Measurements from ENCODE around the gene ENKD1. TPM values are rescaled to one million over a fixed set of nuclear protein-coding genes. Genes with fewer than 3 reads are reported as not detected.

ENKD1 gene
- polyA plus RNA-seq, 2 donors: 10.6 to 16.0 TPM

GRCh38 chr16:67659675-67660563 is 6.6 kb downstream of the ENKD1 start, which contains the start of gene ACD:
ACD (minus strand) TSS chr16:67660260; CDS start chr16:67660220, 40 bp downstream.
- peak within 1 kb of the TSS; percentile 88 to 91 for H3K27ac ChIP-seq (ENCODE audit: low read depth in 2 of 2, low read length in 1 of 2)
- no peaks in the 10 kb centered on the region for H3K9me3 ChIP-seq (ENCODE audit: control insufficient read depth in 2 of 2, insufficient read depth in 1 of 2, low read depth in 1 of 2, low read length in 1 of 2)
- peak within 1 kb of the TSS; percentile 66 to 85 for H3K4me3 ChIP-seq (ENCODE audit: low read depth in 1 of 2, low read length in 2 of 2)
- peaks cover 2 to 17% of the 10 kb centered on the region in 2 donors for H3K36me3 ChIP-seq (ENCODE audit: control insufficient read depth in 2 of 2, insufficient read depth in 2 of 2, low read length in 1 of 2)
- H3K27me3 ChIP-seq (ENCODE audit: control insufficient read depth in 1 of 2, insufficient read depth in 2 of 2, low read length in 2 of 2): no peaks in the 10 kb centered on the region
- WGBS, 2 donors: 0% methylated on average over 82 to 83 of the region's 83 CpGs
- H3K4me1 ChIP-seq (ENCODE audit: control insufficient read depth in 2 of 2, insufficient read depth in 2 of 2, low read length in 1 of 2): peaks cover 0 to 18% of the 10 kb centered on the region in 2 donors

GRCh38 chr16:67658849-67659674 is 7.5 kb downstream of the ENKD1 start:
- Histone ChIP-seq H3K27me3 (ENCODE audit: control insufficient read depth in 1 of 2, insufficient read depth in 2 of 2, low read length in 2 of 2) (peaks cover 0 to 5% of the 10 kb centered on the region in 2 donors), H3K4me3 (ENCODE audit: low read depth in 1 of 2, low read length in 2 of 2) (peak overlapping the region; percentile 66 to 85), H3K4me1 (ENCODE audit: control insufficient read depth in 2 of 2, insufficient read depth in 2 of 2, low read length in 1 of 2) (peaks cover 0 to 19% of the 10 kb centered on the region in 2 donors), H3K36me3 (ENCODE audit: control insufficient read depth in 2 of 2, insufficient read depth in 2 of 2, low read length in 1 of 2) (peaks cover 2 to 17% of the 10 kb centered on the region in 2 donors), H3K27ac (ENCODE audit: low read depth in 2 of 2, low read length in 1 of 2) (no peak overlapping the region), H3K9me3 (ENCODE audit: control insufficient read depth in 2 of 2, insufficient read depth in 1 of 2, low read depth in 1 of 2, low read length in 1 of 2) (no peaks in the 10 kb centered on the region)
- 33 to 35% methylated on average over 21 of the region's 21 CpGs for WGBS, 2 donors

- peaks cover 0 to 8% of the 10 kb centered on the region in 2 donors for H3K27me3 ChIP-seq (ENCODE audit: control insufficient read depth in 1 of 2, insufficient read depth in 2 of 2, low read length in 2 of 2)
- 92 to 93% methylated on average over 18 of the region's 18 CpGs for WGBS, 2 donors
- no peak overlapping the region for H3K4me3 ChIP-seq (ENCODE audit: low read depth in 1 of 2, low read length in 2 of 2)
- no peak overlapping the region for H3K27ac ChIP-seq (ENCODE audit: low read depth in 2 of 2, low read length in 1 of 2)
- H3K4me1 ChIP-seq (ENCODE audit: control insufficient read depth in 2 of 2, insufficient read depth in 2 of 2, low read length in 1 of 2): peaks cover 5 to 24% of the 10 kb centered on the region in 2 donors
- H3K36me3 ChIP-seq (ENCODE audit: control insufficient read depth in 2 of 2, insufficient read depth in 2 of 2, low read length in 1 of 2): peaks cover 2 to 13% of the 10 kb centered on the region in 2 donors
- no peaks in the 10 kb centered on the region for H3K9me3 ChIP-seq (ENCODE audit: control insufficient read depth in 2 of 2, insufficient read depth in 1 of 2, low read depth in 1 of 2, low read length in 1 of 2)
These were observed 8.6 kb downstream of the ENKD1 start for GRCh38 chr16:67657751-67658518.

GRCh38 chr16:67657017-67657608 is 9.4 kb downstream of the ENKD1 start:
- peaks cover 7 to 24% of the 10 kb centered on the region in 2 donors for H3K4me1 ChIP-seq (ENCODE audit: control insufficient read depth in 2 of 2, insufficient read depth in 2 of 2, low read length in 1 of 2)
- no peak overlapping the region for H3K27ac ChIP-seq (ENCODE audit: low read depth in 2 of 2, low read length in 1 of 2)
- H3K27me3 ChIP-seq (ENCODE audit: control insufficient read depth in 1 of 2, insufficient read depth in 2 of 2, low read length in 2 of 2): peaks cover 0 to 8% of the 10 kb centered on the region in 2 donors
- H3K9me3 ChIP-seq (ENCODE audit: control insufficient read depth in 2 of 2, insufficient read depth in 1 of 2, low read depth in 1 of 2, low read length in 1 of 2): no peaks in the 10 kb centered on the region
- 92 to 94% methylated on average over 16 of the region's 16 CpGs for WGBS, 2 donors
- H3K36me3 ChIP-seq (ENCODE audit: control insufficient read depth in 2 of 2, insufficient read depth in 2 of 2, low read length in 1 of 2): peaks cover 0 to 12% of the 10 kb centered on the region in 2 donors
- no peak overlapping the region for H3K4me3 ChIP-seq (ENCODE audit: low read depth in 1 of 2, low read length in 2 of 2)

- Histone ChIP-seq H3K27ac (ENCODE audit: low read depth in 2 of 2, low read length in 1 of 2) (no peak overlapping the region), H3K9me3 (ENCODE audit: control insufficient read depth in 2 of 2, insufficient read depth in 1 of 2, low read depth in 1 of 2, low read length in 1 of 2) (peaks cover 0 to 4% of the 10 kb centered on the region in 2 donors), H3K27me3 (ENCODE audit: control insufficient read depth in 1 of 2, insufficient read depth in 2 of 2, low read length in 2 of 2) (peaks cover 0 to 10% of the 10 kb centered on the region in 2 donors), H3K4me1 (ENCODE audit: control insufficient read depth in 2 of 2, insufficient read depth in 2 of 2, low read length in 1 of 2) (peaks cover 7 to 22% of the 10 kb centered on the region in 2 donors), H3K4me3 (ENCODE audit: low read depth in 1 of 2, low read length in 2 of 2) (no peak overlapping the region), H3K36me3 (ENCODE audit: control insufficient read depth in 2 of 2, insufficient read depth in 2 of 2, low read length in 1 of 2) (peaks cover 0 to 11% of the 10 kb centered on the region in 2 donors)
- WGBS, 2 donors: 81 to 87% methylated on average over 9 of the region's 9 CpGs
These were observed 10.1 kb downstream of the ENKD1 start for GRCh38 chr16:67656344-67657016.

- WGBS, 2 donors: 73 to 80% methylated on average over 4 of the region's 4 CpGs
- H3K27ac ChIP-seq (ENCODE audit: low read depth in 2 of 2, low read length in 1 of 2): no peak overlapping the region
- H3K36me3 ChIP-seq (ENCODE audit: control insufficient read depth in 2 of 2, insufficient read depth in 2 of 2, low read length in 1 of 2): peaks cover 0 to 11% of the 10 kb centered on the region in 2 donors
- H3K9me3 ChIP-seq (ENCODE audit: control insufficient read depth in 2 of 2, insufficient read depth in 1 of 2, low read depth in 1 of 2, low read length in 1 of 2): peaks cover 0 to 4% of the 10 kb centered on the region in 2 donors
- peaks cover 7 to 16% of the 10 kb centered on the region in 2 donors for H3K4me1 ChIP-seq (ENCODE audit: control insufficient read depth in 2 of 2, insufficient read depth in 2 of 2, low read length in 1 of 2)
- no peak overlapping the region for H3K4me3 ChIP-seq (ENCODE audit: low read depth in 1 of 2, low read length in 2 of 2)
- peaks cover 0 to 11% of the 10 kb centered on the region in 2 donors for H3K27me3 ChIP-seq (ENCODE audit: control insufficient read depth in 1 of 2, insufficient read depth in 2 of 2, low read length in 2 of 2)
These were observed 11.2 kb downstream of the ENKD1 start for GRCh38 chr16:67655363-67655762.

GRCh38 chr16:67654403-67654911 is 12.1 kb downstream of the ENKD1 start:
- H3K4me1 ChIP-seq (ENCODE audit: control insufficient read depth in 2 of 2, insufficient read depth in 2 of 2, low read length in 1 of 2): peaks cover 7 to 16% of the 10 kb centered on the region in 2 donors
- H3K27ac ChIP-seq (ENCODE audit: low read depth in 2 of 2, low read length in 1 of 2): no peak overlapping the region
- no peak overlapping the region for H3K4me3 ChIP-seq (ENCODE audit: low read depth in 1 of 2, low read length in 2 of 2)
- 44 to 45% methylated on average over 30 of the region's 30 CpGs for WGBS, 2 donors
- H3K9me3 ChIP-seq (ENCODE audit: control insufficient read depth in 2 of 2, insufficient read depth in 1 of 2, low read depth in 1 of 2, low read length in 1 of 2): peaks cover 0 to 4% of the 10 kb centered on the region in 2 donors
- peaks cover 0 to 11% of the 10 kb centered on the region in 2 donors for H3K36me3 ChIP-seq (ENCODE audit: control insufficient read depth in 2 of 2, insufficient read depth in 2 of 2, low read length in 1 of 2)
- peaks cover 0 to 11% of the 10 kb centered on the region in 2 donors for H3K27me3 ChIP-seq (ENCODE audit: control insufficient read depth in 1 of 2, insufficient read depth in 2 of 2, low read length in 2 of 2)

- 34 to 36% methylated on average over 22 to 24 of the region's 25 CpGs for WGBS, 2 donors
- Histone ChIP-seq H3K4me3 (ENCODE audit: low read depth in 1 of 2, low read length in 2 of 2) (no peak overlapping the region), H3K27me3 (ENCODE audit: control insufficient read depth in 1 of 2, insufficient read depth in 2 of 2, low read length in 2 of 2) (peaks cover 0 to 13% of the 10 kb centered on the region in 2 donors)
These were observed 12.7 kb downstream of the ENKD1 start for GRCh38 chr16:67653789-67654402.

More at GRCh38 chr16:67653789-67654402, 12.7 kb downstream of the ENKD1 start:
- peaks cover 7 to 15% of the 10 kb centered on the region in 2 donors for H3K4me1 ChIP-seq (ENCODE audit: control insufficient read depth in 2 of 2, insufficient read depth in 2 of 2, low read length in 1 of 2)
- H3K27ac ChIP-seq (ENCODE audit: low read depth in 2 of 2, low read length in 1 of 2): no peak overlapping the region
- H3K36me3 ChIP-seq (ENCODE audit: control insufficient read depth in 2 of 2, insufficient read depth in 2 of 2, low read length in 1 of 2): peaks cover 0 to 11% of the 10 kb centered on the region in 2 donors
- H3K9me3 ChIP-seq (ENCODE audit: control insufficient read depth in 2 of 2, insufficient read depth in 1 of 2, low read depth in 1 of 2, low read length in 1 of 2): peaks cover 0 to 4% of the 10 kb centered on the region in 2 donors
